Keratinocyte (primary cell): ENCODE measurements around the gene RILPL2. TPM values are rescaled to one million over a fixed set of nuclear protein-coding genes. Genes with fewer than 3 reads are reported as not detected.
"Not testable (repeated sequence)": the region's sequence is repeated elsewhere in the genome, so short reads cannot be mapped to it uniquely, and the experiment has no call there.

ENCODE experiments used
- DNase-seq: peaks from one replicate; pipeline ENCODE4 v3.0.0-alpha.2; 2011; ENCODE audit warnings: low read depth, missing footprints, low spot score
- FAIRE-seq: peaks from 2 replicates; lab custom pipeline; 2011; peaks lifted over from hg19 to GRCh38; lab: Jason Lieb, UNC
- H2AFZ ChIP-seq: 2 replicates; pipeline ENCODE4 v1.6.0; 2012; ENCODE audit warnings: low read length, control low read depth, inconsistent platforms; ENCODE audit not compliant: control insufficient read depth
- H3K27ac ChIP-seq: 2 replicates; pipeline ENCODE4 v1.5.1; 2011; ENCODE audit warnings: low read length; ENCODE audit not compliant: control insufficient read depth, insufficient read depth
- H3K27me3 ChIP-seq: 3 replicates; pipeline ENCODE4 v1.6.0; 2011; ENCODE audit warnings: low read length; ENCODE audit not compliant: control insufficient read depth, insufficient read depth; ENCODE audit errors: extremely low read depth
- H3K36me3 ChIP-seq, 2 experiments: 2 replicates in 1 of 2; 3 replicates in 1 of 2; pipeline ENCODE4 v1.5.1; 2011; ENCODE audit warnings: low read length in 2 of 2, mild to moderate bottlenecking in 1 of 2; ENCODE audit not compliant: control insufficient read depth in 2 of 2, insufficient read depth in 2 of 2; ENCODE audit errors: extremely low read depth in 1 of 2
- H3K4me1 ChIP-seq: 3 replicates; pipeline ENCODE4 v1.5.1; 2011; ENCODE audit warnings: low read length; ENCODE audit not compliant: control insufficient read depth, insufficient read depth; ENCODE audit errors: extremely low read depth
- H3K4me2 ChIP-seq: 3 replicates; pipeline ENCODE4 v1.6.0; 2011; ENCODE audit warnings: low read depth, low read length; ENCODE audit not compliant: control insufficient read depth, insufficient read depth; ENCODE audit errors: extremely low read depth
- H3K4me3 ChIP-seq, 3 experiments: fragments of 200-600 bp in 1 of 3; sonication (generic) in 1 of 3; 2 replicates in 2 of 3; 3 replicates in 1 of 3; pipeline ENCODE4 v1.5.1; 2011 to 2016; ENCODE audit warnings: low read length in 3 of 3, mild to moderate bottlenecking in 3 of 3, control low read depth in 2 of 3, inconsistent platforms in 1 of 3, low read depth in 1 of 3, mixed read lengths in 1 of 3, mixed run types in 1 of 3, moderate library complexity in 1 of 3; ENCODE audit not compliant: control insufficient read depth in 2 of 3, insufficient read depth in 2 of 3; ENCODE audit errors: extremely low read depth in 1 of 3
- H3K79me2 ChIP-seq: 2 replicates; pipeline ENCODE4 v1.6.0; 2012; ENCODE audit warnings: low read length; ENCODE audit not compliant: control insufficient read depth, insufficient read depth
- H3K9ac ChIP-seq: 3 replicates; pipeline ENCODE4 v1.6.0; 2011; ENCODE audit warnings: low read length; ENCODE audit not compliant: control insufficient read depth, insufficient read depth; ENCODE audit errors: extremely low read depth
- H3K9me1 ChIP-seq: 3 replicates; pipeline ENCODE4 v1.6.0; 2011; ENCODE audit warnings: low read length; ENCODE audit not compliant: control insufficient read depth, insufficient read depth; ENCODE audit errors: extremely low read depth
- H3K9me3 ChIP-seq: 2 replicates; pipeline ENCODE4 v1.5.1; 2012; ENCODE audit warnings: low read depth, low read length; ENCODE audit not compliant: control insufficient read depth
- H4K20me1 ChIP-seq: 3 replicates; pipeline ENCODE4 v1.6.0; 2011; ENCODE audit warnings: low read length; ENCODE audit not compliant: control insufficient read depth, insufficient read depth; ENCODE audit errors: extremely low read depth
- EZH2 ChIP-seq: IDR thresholded peaks from one replicate; pipeline ENCODE4 v1.6.1; 2012; ENCODE audit warnings: inconsistent platforms, mild to moderate bottlenecking, low read length, moderate library complexity
- dilution Hi-C: fragments of 300-500 bp; cut with MboI; formaldehyde crosslinking; loops from one replicate; pipeline ENCODE4 v1.7.0; 2020; ENCODE audit warnings: low sequenced_read_pairs; ENCODE audit not compliant: extremely low pct_ligation_motif_present
- polyA plus RNA-seq, 5 experiments: library from polyadenylated mRNA; depleted of rRNA in 3 of 5; stranded (reverse) in 3 of 5; stranded (forward) in 1 of 5; unstranded in 1 of 5; fragments of >200 nt; gene quantifications; 1 replicate in 1 of 5; 2 replicates in 3 of 5; 3 replicates in 1 of 5; pipeline versions ENCODE4 v1.2.1 to v1.2.3, GENCODE V29; 2011 to 2012; ENCODE audit warnings: missing spikeins in 2 of 5, low read depth in 1 of 5, low replicate concordance in 1 of 5
- TF ChIP-seq, protein P1 (sequence below), 3 experiments: IDR thresholded peaks in 1 of 3; conservative IDR thresholded peaks in 1 of 3; optimal IDR thresholded peaks in 1 of 3; 2 replicates in 2 of 3; 3 replicates in 1 of 3; pipeline versions ENCODE3 to v1.5.1; 2011; ENCODE audit warnings: low read length in 3 of 3, mild to moderate bottlenecking in 3 of 3, moderate library complexity in 2 of 3, control low read depth in 1 of 3, inconsistent platforms in 1 of 3; ENCODE audit not compliant: insufficient read depth in 2 of 3; ENCODE audit errors: extremely low read depth in 1 of 3

RILPL2 gene
- polyA plus RNA-seq, 1 donor (not counting 4 experiments of a cell fraction or from before 2014, with no cell fraction given) = 3.6 TPM

GRCh38 chr12:123388177-123388950 is 48.1 kb downstream of the RILPL2 start:
- no peak for TF ChIP-seq EZH2
- TF ChIP-seq, protein P1, sequence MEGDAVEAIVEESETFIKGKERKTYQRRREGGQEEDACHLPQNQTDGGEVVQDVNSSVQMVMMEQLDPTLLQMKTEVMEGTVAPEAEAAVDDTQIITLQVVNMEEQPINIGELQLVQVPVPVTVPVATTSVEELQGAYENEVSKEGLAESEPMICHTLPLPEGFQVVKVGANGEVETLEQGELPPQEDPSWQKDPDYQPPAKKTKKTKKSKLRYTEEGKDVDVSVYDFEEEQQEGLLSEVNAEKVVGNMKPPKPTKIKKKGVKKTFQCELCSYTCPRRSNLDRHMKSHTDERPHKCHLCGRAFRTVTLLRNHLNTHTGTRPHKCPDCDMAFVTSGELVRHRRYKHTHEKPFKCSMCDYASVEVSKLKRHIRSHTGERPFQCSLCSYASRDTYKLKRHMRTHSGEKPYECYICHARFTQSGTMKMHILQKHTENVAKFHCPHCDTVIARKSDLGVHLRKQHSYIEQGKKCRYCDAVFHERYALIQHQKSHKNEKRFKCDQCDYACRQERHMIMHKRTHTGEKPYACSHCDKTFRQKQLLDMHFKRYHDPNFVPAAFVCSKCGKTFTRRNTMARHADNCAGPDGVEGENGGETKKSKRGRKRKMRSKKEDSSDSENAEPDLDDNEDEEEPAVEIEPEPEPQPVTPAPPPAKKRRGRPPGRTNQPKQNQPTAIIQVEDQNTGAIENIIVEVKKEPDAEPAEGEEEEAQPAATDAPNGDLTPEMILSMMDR (optimal IDR thresholded peaks at IDR 0.05 in 1 of 3, IDR thresholded peaks at IDR 0.05 in 1 of 3, conservative IDR thresholded peaks at IDR 0.05 in 1 of 3; ENCODE audit: extremely low read depth in 1 of 3, insufficient read depth in 2 of 3, low read length in 3 of 3) = no peak
- no peaks in the 10 kb centered on the region for H3K9me1 ChIP-seq
- H2AFZ ChIP-seq = peak overlapping the region; percentile 90
- DNase-seq (no peak), FAIRE-seq (no peak)
- no peaks in the 10 kb centered on the region for H3K27me3 ChIP-seq
- peak overlapping the region; percentile 71 for H3K9ac ChIP-seq
- H3K4me1 ChIP-seq = peaks cover 31% of the 10 kb centered on the region
- peaks cover 51% of the 10 kb centered on the region for H3K79me2 ChIP-seq
- H3K27ac ChIP-seq = peak overlapping the region; percentile 55
- H3K4me2 ChIP-seq = peak overlapping the region; percentile 81
- H3K9me3 ChIP-seq = no peaks in the 10 kb centered on the region
- H4K20me1 ChIP-seq = peaks cover 4% of the 10 kb centered on the region
- peak overlapping the region; percentile 49 to 73 (median 55) for H3K4me3 ChIP-seq
- H3K36me3 ChIP-seq = peaks cover 14 to 22% of the 10 kb centered on the region in 2 experiments
- dilution Hi-C loops = no loop called here

DNA sequence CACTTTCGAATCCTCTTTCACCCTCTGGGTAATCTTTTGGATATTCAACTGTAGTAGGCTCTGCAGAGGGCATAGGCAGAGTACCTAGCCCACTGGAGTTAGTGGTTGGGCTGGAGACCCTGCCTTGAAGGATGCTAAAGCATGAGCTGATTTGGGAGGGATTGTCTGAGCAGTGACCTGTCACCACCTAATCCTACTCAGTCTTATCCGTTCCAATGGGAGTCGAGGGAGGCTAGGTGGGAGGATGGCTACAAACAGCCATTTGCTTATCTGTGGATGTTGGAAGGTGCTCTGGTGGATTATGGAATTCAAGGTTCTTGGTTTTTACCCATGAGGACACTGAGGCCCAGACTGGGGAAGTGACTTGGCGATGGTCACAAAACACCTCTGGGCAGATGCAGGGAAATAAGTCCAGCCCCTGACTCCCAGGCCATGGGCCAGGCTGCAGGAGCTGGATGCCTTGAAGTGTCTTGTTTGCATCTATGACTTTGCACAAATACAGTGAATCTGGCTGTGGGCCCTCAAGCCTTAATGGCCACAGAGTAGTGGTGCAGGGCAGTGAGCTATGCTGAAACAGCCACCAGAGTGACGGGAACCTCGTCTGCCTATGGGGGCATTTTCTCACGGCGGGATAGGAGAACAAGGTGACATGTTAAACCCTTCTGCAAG is 48.8 kb downstream of the RILPL2 start:
- Histone ChIP-seq H3K4me2 (peak overlapping the region; percentile 81), H3K9me1 (no peaks in the 10 kb centered on the region), H4K20me1 (peaks cover 4% of the 10 kb centered on the region), H3K9ac (no peak overlapping the region), H3K4me3 (peak overlapping the region in 1 of 3 experiments; percentile 73), H3K4me1 (peaks cover 31% of the 10 kb centered on the region), H2AFZ (peak overlapping the region; percentile 4), H3K27me3 (no peaks in the 10 kb centered on the region), H3K9me3 (no peaks in the 10 kb centered on the region), H3K36me3 (peaks cover 11 to 20% of the 10 kb centered on the region in 2 experiments), H3K79me2 (peaks cover 51% of the 10 kb centered on the region), H3K27ac (peak overlapping the region; percentile 55)
- TF ChIP-seq, protein P1 (optimal IDR thresholded peaks at IDR 0.05 in 1 of 3, IDR thresholded peaks at IDR 0.05 in 1 of 3, conservative IDR thresholded peaks at IDR 0.05 in 1 of 3; ENCODE audit: extremely low read depth in 1 of 3, insufficient read depth in 2 of 3, low read length in 3 of 3) = no peak
- no peak for TF ChIP-seq EZH2
- DNase-seq (no peak), FAIRE-seq (no peak)
- dilution Hi-C loops = no loop called here

- dilution Hi-C loops, H2AFZ ChIP-seq, H3K9me1 ChIP-seq, DNase-seq, H3K4me3 ChIP-seq, H3K36me3 ChIP-seq, H4K20me1 ChIP-seq, H3K27me3 ChIP-seq, H3K9ac ChIP-seq, H3K9me3 ChIP-seq, FAIRE-seq: not testable (repeated sequence)
- Histone ChIP-seq H3K4me1 (peaks cover 26% of the 10 kb centered on the region), H3K27ac (peak overlapping the region; percentile 67), H3K4me2 (peak overlapping the region; percentile 86), H3K79me2 (peaks cover 32% of the 10 kb centered on the region)
Observed at GRCh38 chr12:123385536-123385935, 50.9 kb downstream of the RILPL2 start.
